GM23338 (cell line): ENCODE results near the gene MTERF4.

Source experiments
- ETS1 ChIP-seq: IDR thresholded peaks from 2 replicates; pipeline ENCODE4 v1.6.1; 2016; ENCODE audit warnings: antibody characterized with exemption
- EZH2 ChIP-seq: fragments of 200-600 bp; sonication (generic); IDR thresholded peaks from one replicate; pipeline ENCODE4 v1.8.0; 2017; ENCODE audit warnings: antibody characterized with exemption, mild to moderate bottlenecking, low read depth; ENCODE audit not compliant: unreplicated experiment
- STAT1 ChIP-seq: IDR thresholded peaks from one replicate; pipeline ENCODE4 v1.6.1; 2016; ENCODE audit warnings: antibody characterized with exemption; ENCODE audit not compliant: unreplicated experiment
- ZNF114 ChIP-seq: fragments of 250-450 bp; sonication (Bioruptor Pico); IDR thresholded peaks from 2 replicates; pipeline ENCODE4 v1.5.0; 2020; ENCODE audit warnings: mild to moderate bottlenecking, moderate library complexity
- TF ChIP-seq, protein P1 (sequence below), 2 experiments: fragments of 200-600 bp in 1 of 2; sonication (generic) in 1 of 2; conservative IDR thresholded peaks; 2 replicates each; pipeline versions ENCODE4 v1.5.1 to v1.6.1; 2016 to 2017; ENCODE audit warnings: antibody characterized with exemption in 2 of 2, low read depth in 2 of 2, mild to moderate bottlenecking in 2 of 2, moderate library complexity in 1 of 2

- TF ChIP-seq, protein P1, sequence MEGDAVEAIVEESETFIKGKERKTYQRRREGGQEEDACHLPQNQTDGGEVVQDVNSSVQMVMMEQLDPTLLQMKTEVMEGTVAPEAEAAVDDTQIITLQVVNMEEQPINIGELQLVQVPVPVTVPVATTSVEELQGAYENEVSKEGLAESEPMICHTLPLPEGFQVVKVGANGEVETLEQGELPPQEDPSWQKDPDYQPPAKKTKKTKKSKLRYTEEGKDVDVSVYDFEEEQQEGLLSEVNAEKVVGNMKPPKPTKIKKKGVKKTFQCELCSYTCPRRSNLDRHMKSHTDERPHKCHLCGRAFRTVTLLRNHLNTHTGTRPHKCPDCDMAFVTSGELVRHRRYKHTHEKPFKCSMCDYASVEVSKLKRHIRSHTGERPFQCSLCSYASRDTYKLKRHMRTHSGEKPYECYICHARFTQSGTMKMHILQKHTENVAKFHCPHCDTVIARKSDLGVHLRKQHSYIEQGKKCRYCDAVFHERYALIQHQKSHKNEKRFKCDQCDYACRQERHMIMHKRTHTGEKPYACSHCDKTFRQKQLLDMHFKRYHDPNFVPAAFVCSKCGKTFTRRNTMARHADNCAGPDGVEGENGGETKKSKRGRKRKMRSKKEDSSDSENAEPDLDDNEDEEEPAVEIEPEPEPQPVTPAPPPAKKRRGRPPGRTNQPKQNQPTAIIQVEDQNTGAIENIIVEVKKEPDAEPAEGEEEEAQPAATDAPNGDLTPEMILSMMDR (conservative IDR thresholded peaks at IDR 0.05; ENCODE audit: low read depth in 2 of 2) = no peak
- TF ChIP-seq EZH2 (no peak), ETS1 (no peak), STAT1 (no peak), ZNF114 (no peak)
Observed at GRCh38 chr2:241095594-241096290, 6.3 kb downstream of the MTERF4 start.
